Kidney epithelial cell (primary cell): ENCODE results near the gene CCR5AS.
"Not testable (repeated sequence)": the region's sequence is repeated elsewhere in the genome, so short reads cannot be mapped to it uniquely, and the experiment has no call there.

Experiments used
- DNase-seq: peaks from one replicate; pipeline ENCODE4 v3.0.0-alpha.2; 2010; ENCODE audit warnings: low read depth
- H3K27me3 ChIP-seq: 2 replicates; pipeline ENCODE4 v1.6.0; 2011; ENCODE audit warnings: low read length; ENCODE audit not compliant: control insufficient read depth, insufficient read depth
- H3K36me3 ChIP-seq: 2 replicates; pipeline ENCODE4 v1.5.1; 2011; ENCODE audit warnings: low read length; ENCODE audit not compliant: control insufficient read depth, insufficient read depth
- H3K4me3 ChIP-seq: 2 replicates; pipeline ENCODE4 v1.5.1; 2011; ENCODE audit warnings: low read depth, mild to moderate bottlenecking, control low read depth, low read length
- TF ChIP-seq, protein P1 (sequence below): IDR thresholded peaks from 2 replicates; pipeline ENCODE4 v1.5.1; 2011; ENCODE audit warnings: mild to moderate bottlenecking, moderate library complexity, low read length, control low read depth, inconsistent platforms; ENCODE audit not compliant: insufficient read depth, poor library complexity, severe bottlenecking

CCR5AS gene

DNA sequence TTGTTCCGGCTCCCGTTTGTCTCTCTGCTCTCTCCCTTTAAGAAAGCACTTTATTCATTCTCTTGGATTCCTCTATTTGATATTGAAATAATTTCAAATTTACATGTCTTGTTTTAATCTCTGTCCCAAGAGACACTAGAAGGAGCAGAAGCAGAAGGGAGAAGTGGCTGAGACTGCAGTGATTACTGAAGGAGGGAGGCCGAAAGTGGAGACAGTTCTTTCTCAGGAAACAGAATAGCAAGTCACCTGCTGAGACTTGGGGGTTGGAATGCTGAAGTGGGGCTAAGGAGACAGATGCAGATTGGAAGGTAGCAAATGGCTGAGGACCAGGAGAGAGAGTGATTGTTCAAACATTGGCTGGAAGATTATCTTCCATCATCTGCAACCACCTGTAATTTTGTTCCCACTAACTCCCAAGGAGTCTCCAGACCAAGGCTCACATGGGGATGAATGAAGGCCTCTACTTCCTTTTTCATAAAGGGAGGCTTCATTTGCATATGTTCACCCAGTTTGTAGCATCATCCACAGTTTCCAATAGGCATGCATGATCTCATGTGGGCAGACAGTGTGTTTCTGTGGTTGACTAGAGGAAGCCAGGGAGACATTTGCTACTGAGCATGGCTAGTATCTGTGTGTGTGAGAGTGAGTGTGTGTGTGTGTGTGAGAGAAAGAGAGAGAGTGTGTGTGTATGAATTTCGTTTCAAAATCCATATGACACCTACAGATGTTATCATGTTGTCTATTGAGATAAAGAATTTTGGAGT is 33.8 kb upstream of the CCR5AS start:
- Histone ChIP-seq H3K4me3 (no peak overlapping the region), H3K27me3 (no peaks in the 10 kb centered on the region), H3K36me3 (no peaks in the 10 kb centered on the region)
- no peak for DNase-seq
- TF ChIP-seq, protein P1, sequence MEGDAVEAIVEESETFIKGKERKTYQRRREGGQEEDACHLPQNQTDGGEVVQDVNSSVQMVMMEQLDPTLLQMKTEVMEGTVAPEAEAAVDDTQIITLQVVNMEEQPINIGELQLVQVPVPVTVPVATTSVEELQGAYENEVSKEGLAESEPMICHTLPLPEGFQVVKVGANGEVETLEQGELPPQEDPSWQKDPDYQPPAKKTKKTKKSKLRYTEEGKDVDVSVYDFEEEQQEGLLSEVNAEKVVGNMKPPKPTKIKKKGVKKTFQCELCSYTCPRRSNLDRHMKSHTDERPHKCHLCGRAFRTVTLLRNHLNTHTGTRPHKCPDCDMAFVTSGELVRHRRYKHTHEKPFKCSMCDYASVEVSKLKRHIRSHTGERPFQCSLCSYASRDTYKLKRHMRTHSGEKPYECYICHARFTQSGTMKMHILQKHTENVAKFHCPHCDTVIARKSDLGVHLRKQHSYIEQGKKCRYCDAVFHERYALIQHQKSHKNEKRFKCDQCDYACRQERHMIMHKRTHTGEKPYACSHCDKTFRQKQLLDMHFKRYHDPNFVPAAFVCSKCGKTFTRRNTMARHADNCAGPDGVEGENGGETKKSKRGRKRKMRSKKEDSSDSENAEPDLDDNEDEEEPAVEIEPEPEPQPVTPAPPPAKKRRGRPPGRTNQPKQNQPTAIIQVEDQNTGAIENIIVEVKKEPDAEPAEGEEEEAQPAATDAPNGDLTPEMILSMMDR: no peak

DNA sequence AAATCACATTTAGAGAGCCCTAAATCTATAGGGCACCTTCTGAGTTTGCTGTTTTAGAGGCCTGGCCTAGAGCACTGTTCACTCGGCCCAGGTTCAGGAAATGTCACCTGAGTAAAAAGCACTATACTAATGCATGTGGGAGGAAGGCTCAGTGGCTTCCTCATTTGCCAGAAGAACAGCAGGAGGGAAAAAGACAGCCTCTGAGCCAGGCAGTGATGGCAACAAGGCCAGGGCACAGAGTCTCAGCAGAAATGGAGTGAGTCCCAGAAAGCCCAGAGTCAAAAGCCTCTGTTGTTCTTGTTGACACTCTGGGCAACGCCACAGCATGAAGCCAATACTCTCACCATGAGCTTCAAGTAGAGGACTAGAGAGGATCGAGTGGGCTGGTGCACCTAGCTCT is 32.0 kb upstream of the CCR5AS start:
- no peak for DNase-seq
- Histone ChIP-seq H3K4me3 (no peak overlapping the region), H3K36me3 (no peaks in the 10 kb centered on the region), H3K27me3 (no peaks in the 10 kb centered on the region)
- TF ChIP-seq, protein P1: no peak

DNA sequence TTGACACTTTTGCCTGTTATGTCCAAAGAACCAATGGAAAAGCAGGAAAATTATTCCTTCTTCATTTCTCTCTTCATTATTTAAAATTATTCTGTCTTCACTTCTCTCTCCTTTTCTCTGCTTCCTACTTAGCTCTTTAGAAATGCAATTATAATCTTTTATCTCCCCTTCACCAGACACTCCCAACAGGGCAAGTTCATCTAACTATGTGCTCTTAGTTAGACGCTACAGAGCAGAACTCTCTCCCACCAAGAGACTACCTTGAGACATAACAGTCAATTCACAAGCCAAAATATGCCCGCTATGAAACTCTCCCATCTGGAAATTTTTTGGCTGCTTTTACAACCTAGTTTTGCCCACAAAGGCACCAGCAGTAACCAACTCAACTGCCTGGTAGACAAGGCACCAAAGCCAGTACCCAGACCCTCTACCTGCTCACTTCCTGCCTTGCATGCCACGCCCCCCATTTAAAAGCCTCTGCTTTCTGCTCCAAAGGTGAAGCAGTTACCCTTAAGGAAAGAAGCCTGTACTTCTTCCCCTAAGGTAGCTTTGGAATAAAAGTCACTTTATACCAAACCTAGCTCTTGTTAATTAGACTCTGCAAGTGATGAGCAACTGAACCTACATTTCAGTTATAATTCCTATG is 28.3 kb upstream of the CCR5AS start:
- Histone ChIP-seq H3K27me3 (no peaks in the 10 kb centered on the region), H3K4me3 (no peak overlapping the region), H3K36me3 (no peaks in the 10 kb centered on the region)
- DNase-seq: no peak
- TF ChIP-seq, protein P1: no peak

DNA sequence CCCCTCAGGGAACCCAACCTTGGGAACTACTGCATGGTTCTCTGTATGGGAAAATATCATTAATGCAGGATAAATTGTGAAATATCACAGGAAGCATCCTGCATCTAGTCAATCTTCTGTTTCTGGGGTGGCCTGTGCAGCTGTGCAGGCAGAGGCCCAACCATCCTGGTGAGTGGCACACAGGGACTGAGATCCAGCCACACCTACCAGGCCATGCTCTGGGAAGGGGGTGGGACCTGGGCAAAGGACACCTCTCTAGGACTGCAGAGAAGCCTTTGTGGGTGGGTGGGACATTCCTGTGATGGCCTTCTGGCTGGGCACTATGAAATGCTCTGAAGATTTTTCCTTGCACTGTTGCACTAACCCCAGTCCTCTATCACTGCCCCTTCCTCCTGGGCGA is 27.0 kb upstream of the CCR5AS start:
- no peaks in the 10 kb centered on the region for H3K36me3 ChIP-seq
- H3K4me3 ChIP-seq: no peak overlapping the region
- no peaks in the 10 kb centered on the region for H3K27me3 ChIP-seq
- DNase-seq: no peak
- TF ChIP-seq, protein P1: no peak

DNA sequence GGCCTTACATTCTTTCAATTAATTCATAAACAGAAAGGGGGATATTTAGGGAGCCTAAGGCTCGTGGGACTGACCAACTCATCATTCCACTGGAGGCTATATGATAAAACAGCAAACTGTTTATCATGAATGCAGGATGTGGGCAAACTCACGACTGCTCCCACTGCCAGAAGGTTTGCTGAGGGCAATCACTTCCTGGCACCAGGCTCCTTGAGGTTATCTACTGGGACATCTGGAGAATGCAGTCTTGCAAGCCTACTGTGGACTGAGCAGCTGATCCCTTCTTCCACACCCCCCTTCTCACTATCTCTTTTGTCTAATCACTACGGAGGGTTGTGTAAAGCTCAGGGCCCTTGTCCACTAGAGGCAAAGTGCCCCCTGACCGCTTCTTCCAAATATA is 26.3 kb upstream of the CCR5AS start:
- DNase-seq, H3K4me3 ChIP-seq, H3K36me3 ChIP-seq, H3K27me3 ChIP-seq: not testable (repeated sequence)

DNA sequence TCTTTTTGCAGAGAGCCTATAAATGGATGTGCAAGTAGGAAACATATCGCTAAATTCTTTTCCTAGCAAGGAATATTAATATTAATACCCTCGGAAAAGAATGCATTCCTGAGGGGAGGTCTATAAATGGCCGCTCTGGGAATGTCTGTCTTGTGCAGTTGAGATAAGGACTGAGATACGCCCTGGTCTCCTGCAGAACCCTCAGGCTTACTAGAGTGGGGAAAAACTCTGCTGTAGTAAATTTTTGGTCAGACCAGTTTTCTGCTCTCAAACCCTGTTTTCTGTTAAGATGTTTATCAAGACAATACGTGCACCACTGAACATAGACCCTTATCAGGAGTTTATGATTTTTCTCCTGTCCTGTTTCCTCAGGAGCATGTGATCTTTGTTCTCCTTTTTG is 25.0 kb upstream of the CCR5AS start:
- H3K4me3 ChIP-seq, DNase-seq, H3K36me3 ChIP-seq, H3K27me3 ChIP-seq: not testable (repeated sequence)

DNA sequence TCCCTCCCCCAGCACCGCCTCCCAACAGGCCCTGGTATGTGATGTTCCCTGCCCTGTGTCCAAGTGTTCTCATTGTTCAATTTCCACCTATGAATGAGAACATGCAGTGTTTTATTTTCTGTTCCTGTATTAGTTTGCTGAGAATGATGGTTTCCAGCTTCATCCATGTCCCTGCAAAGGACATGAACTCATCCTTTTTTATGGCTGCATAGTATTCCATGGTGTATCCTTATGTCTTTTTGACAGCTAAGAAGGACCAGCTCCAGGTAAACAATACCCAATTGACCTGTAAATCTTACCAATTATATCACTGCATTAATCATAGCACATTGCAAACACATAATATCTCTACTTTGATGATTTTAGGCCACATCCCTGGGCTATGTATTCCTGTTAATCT is 24.0 kb upstream of the CCR5AS start:
- not testable (repeated sequence) for DNase-seq, H3K4me3 ChIP-seq, H3K27me3 ChIP-seq, H3K36me3 ChIP-seq
